ENCODE data around the gene STMN1.
A peak's percentile ranks its signal among the peaks of the same experiment; 100 is the strongest.

The STMN1 gene

GRCh38 chr1:25863486-25864262 is 42.5 kb downstream of the STMN1 start:
- TF ChIP-seq POLR2A (IDR thresholded peaks at IDR 0.05; ENCODE audit: extremely low read depth, insufficient read length): no peak
- TF ChIP-seq, protein P1, sequence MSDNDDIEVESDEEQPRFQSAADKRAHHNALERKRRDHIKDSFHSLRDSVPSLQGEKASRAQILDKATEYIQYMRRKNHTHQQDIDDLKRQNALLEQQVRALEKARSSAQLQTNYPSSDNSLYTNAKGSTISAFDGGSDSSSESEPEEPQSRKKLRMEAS (IDR thresholded peaks at IDR 0.05; ENCODE audit: low read depth, low read length): no peak
- TF ChIP-seq, protein P2, sequence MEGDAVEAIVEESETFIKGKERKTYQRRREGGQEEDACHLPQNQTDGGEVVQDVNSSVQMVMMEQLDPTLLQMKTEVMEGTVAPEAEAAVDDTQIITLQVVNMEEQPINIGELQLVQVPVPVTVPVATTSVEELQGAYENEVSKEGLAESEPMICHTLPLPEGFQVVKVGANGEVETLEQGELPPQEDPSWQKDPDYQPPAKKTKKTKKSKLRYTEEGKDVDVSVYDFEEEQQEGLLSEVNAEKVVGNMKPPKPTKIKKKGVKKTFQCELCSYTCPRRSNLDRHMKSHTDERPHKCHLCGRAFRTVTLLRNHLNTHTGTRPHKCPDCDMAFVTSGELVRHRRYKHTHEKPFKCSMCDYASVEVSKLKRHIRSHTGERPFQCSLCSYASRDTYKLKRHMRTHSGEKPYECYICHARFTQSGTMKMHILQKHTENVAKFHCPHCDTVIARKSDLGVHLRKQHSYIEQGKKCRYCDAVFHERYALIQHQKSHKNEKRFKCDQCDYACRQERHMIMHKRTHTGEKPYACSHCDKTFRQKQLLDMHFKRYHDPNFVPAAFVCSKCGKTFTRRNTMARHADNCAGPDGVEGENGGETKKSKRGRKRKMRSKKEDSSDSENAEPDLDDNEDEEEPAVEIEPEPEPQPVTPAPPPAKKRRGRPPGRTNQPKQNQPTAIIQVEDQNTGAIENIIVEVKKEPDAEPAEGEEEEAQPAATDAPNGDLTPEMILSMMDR (IDR thresholded peaks at IDR 0.05; ENCODE audit: low read depth, low read length): no peak
- TF ChIP-seq MYC (IDR thresholded peaks at IDR 0.05; ENCODE audit: low read depth, low read length): no peak
- no peak overlapping the region for H3K4me3 ChIP-seq (ENCODE audit: low read depth, low read length)
- DNase-seq (ENCODE audit: low read depth): no peak

GRCh38 chr1:25862785-25863485 is 43.3 kb downstream of the STMN1 start:
- no peak for DNase-seq (ENCODE audit: low read depth)
- TF ChIP-seq, protein P2 (IDR thresholded peaks at IDR 0.05; ENCODE audit: low read depth, low read length): no peak
- TF ChIP-seq MYC (IDR thresholded peaks at IDR 0.05; ENCODE audit: low read depth, low read length): no peak
- TF ChIP-seq, protein P1 (IDR thresholded peaks at IDR 0.05; ENCODE audit: low read depth, low read length): no peak
- TF ChIP-seq POLR2A (IDR thresholded peaks at IDR 0.05; ENCODE audit: extremely low read depth, insufficient read length): no peak
- no peak overlapping the region for H3K4me3 ChIP-seq (ENCODE audit: low read depth, low read length)

DNA sequence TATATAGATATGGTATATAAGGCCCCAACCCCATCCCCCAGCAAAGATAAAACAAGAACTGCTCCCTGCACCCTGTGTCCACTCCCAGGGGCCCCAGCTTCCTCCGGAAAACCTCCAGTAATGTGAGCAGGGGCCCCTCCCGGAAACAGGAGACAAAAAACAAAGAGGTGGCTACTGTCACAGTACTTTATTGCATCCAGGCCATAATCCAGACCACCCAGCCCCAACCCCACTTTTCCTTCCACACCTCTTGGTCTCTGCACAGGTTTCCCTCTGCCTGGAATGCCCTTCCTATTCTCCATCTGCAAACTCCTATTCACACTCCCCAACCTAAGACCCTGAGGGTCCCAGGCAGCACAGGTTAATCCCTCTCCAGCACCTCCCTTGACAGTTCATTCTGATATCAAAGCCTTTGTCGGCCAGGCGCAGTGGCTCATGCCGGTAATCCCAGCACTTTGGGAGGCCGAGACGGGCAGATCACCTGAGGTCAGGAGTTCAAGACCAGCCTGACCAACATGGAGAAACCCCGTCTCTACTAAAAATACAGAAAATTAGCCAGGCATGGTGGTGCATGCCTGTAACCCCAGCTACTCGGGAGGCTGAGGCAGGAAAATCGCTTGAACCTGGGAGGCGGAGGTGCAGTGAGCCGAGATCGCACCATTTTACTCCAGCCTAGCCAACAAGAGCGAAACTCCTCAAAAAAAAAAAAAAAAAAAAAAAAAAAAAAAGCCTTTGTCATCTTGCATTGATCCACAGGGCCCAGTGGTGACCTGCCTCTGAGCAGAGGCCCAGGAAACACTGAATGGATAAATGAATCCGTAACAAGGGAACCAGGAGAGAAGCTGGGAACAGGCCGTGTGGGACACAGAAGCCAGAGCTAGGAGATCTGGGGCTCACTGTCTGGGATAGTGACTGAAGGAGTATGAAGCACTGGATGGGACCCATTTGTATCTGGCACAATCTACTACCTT is 44.6 kb downstream of the STMN1 start:
- TF ChIP-seq, protein P1 (IDR thresholded peaks at IDR 0.05; ENCODE audit: low read depth, low read length): no peak
- TF ChIP-seq MYC (IDR thresholded peaks at IDR 0.05; ENCODE audit: low read depth, low read length): no peak; the same call in 1 of the 2 replicates
- TF ChIP-seq POLR2A (IDR thresholded peaks at IDR 0.05; ENCODE audit: extremely low read depth, insufficient read length): no peak
- TF ChIP-seq, protein P2 (IDR thresholded peaks at IDR 0.05; ENCODE audit: low read depth, low read length): no peak
- peak overlapping the region; percentile 80 for H3K4me3 ChIP-seq (ENCODE audit: low read depth, low read length)
- DNase-seq (ENCODE audit: low read depth): peak; percentile 91

DNA sequence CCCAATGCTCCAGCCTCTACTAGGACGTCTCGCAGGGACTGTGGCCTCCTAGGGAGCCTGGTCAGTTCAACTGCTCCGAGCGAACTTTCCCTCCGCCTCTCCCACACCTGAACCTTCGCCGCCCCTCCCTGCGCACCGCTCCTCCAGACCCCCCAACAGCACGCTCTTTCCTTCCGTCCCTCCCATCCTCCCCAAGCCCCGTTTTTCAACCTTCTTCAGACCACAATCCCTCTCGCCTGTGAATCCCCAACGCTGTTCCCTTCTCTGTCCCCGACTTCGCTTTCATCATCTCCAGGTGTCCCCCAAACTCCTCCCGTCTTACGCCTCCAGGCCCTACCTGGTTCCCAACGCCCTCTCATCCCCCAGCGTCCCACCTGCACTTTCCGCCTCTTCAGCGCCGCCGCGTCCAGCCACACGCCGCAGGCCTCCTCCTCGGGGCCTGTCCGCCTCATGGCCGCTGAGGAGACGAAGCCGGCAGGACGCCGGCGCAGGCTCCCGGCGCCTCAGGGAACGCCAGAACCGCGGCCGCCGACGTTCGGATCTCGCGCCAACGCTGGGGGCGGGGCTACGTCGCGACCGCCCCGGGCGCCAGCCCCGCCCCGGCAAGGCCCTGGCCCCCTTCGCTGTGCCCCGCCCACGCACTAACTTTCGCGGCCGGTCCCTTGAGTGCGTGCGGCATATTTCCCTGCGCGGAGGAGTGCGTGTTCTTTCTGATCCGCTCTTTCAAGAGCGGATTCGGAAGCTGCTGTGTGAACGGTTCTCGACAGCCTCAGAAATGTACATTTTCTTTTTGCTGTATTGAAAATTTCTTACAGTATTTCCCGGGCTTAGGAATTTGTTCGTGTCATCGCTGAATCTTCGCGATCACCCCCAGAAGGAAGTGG is 47.1 kb downstream of the STMN1 start, which contains the start of gene AUNIP:
TSS of gene AUNIP (minus strand) at position 552 of the 884 bp plus-strand sequence. CDS start at position 452, 100 bp downstream.
- TF ChIP-seq POLR2A (IDR thresholded peaks at IDR 0.05; ENCODE audit: extremely low read depth, insufficient read length): peak; percentile 86
- TF ChIP-seq, protein P2 (IDR thresholded peaks at IDR 0.05; ENCODE audit: low read depth, low read length): no peak
- no peak for TF ChIP-seq MYC (IDR thresholded peaks at IDR 0.05; ENCODE audit: low read depth, low read length)
- TF ChIP-seq, protein P1 (IDR thresholded peaks at IDR 0.05; ENCODE audit: low read depth, low read length): peak; percentile 72
- H3K4me3 ChIP-seq (ENCODE audit: low read depth, low read length): peak within 1 kb of the TSS; percentile 95
- DNase-seq (ENCODE audit: low read depth): peak; percentile 93
